ENCODE measurements around the gene ATP11C.
"Not testable (repeated sequence)": the region's sequence is repeated elsewhere in the genome, so short reads cannot be mapped to it uniquely, and the experiment has no call there.

Gene ATP11C

GRCh38 chrX:139856826-139857225 lies 76.0 kb downstream of the ATP11C start:
- DNase-seq (ENCODE audit: low spot score): not testable (repeated sequence)

GRCh38 chrX:139851730-139852129 lies 81.1 kb downstream of the ATP11C start:
- DNase-seq (ENCODE audit: low spot score): no peak

- DNase-seq (ENCODE audit: low spot score): no peak
Measured at GRCh38 chrX:139850968-139851367, 81.9 kb downstream of the ATP11C start.

- no peak for DNase-seq (ENCODE audit: low spot score)
Measured at GRCh38 chrX:139844884-139845283, 88.0 kb downstream of the ATP11C start.

GRCh38 chrX:139844163-139844562 lies 88.7 kb downstream of the ATP11C start:
- no peak for DNase-seq (ENCODE audit: low spot score)

- DNase-seq (ENCODE audit: low spot score): no peak
Measured at GRCh38 chrX:139842326-139843185, 90.3 kb downstream of the ATP11C start.

- DNase-seq (ENCODE audit: low spot score): not testable (repeated sequence)
Measured at GRCh38 chrX:139836335-139836734, 96.5 kb downstream of the ATP11C start.

- DNase-seq (ENCODE audit: low spot score): no peak
Measured at GRCh38 chrX:139834879-139835278, 98.0 kb downstream of the ATP11C start.

GRCh38 chrX:139832718-139833309 lies 100.0 kb downstream of the ATP11C start:
- no peak for DNase-seq (ENCODE audit: low spot score)

GRCh38 chrX:139831675-139832456 lies 101.0 kb downstream of the ATP11C start:
- DNase-seq (ENCODE audit: low spot score): no peak

- no peak for DNase-seq (ENCODE audit: low spot score)
Measured at GRCh38 chrX:139831017-139831416, 101.8 kb downstream of the ATP11C start.

- no peak for DNase-seq (ENCODE audit: low spot score)
Measured at GRCh38 chrX:139828830-139829229, 104.0 kb downstream of the ATP11C start.

GRCh38 chrX:139828033-139828432 lies 104.8 kb downstream of the ATP11C start:
- DNase-seq (ENCODE audit: low spot score): no peak

GRCh38 chrX:139826065-139827044 lies 106.5 kb downstream of the ATP11C start:
- peak; percentile 35 for DNase-seq (ENCODE audit: low spot score)

GRCh38 chrX:139825618-139826017 lies 107.2 kb downstream of the ATP11C start:
- DNase-seq (ENCODE audit: low spot score): no peak

GRCh38 chrX:139823806-139824205 lies 109.0 kb downstream of the ATP11C start:
- no peak for DNase-seq (ENCODE audit: low spot score)

GRCh38 chrX:139820358-139820984 lies 112.4 kb downstream of the ATP11C start:
- DNase-seq (ENCODE audit: low spot score): no peak

- DNase-seq (ENCODE audit: low spot score): no peak
Measured at GRCh38 chrX:139816204-139816603, 116.6 kb downstream of the ATP11C start.

- DNase-seq (ENCODE audit: low spot score): no peak
Measured at GRCh38 chrX:139815771-139816170, 117.1 kb downstream of the ATP11C start.

- no peak for DNase-seq (ENCODE audit: low spot score)
Measured at GRCh38 chrX:139811942-139812629, 120.8 kb downstream of the ATP11C start.

Data from putamen (tissue), 1 donor.